Hepatocyte (in vitro differentiated cells): ENCODE results near the gene MEF2D.

ENCODE experiments used
- CTCF ChIP-seq: fragments of 200-600 bp; sonication (generic); IDR thresholded peaks from 2 replicates; pipeline ENCODE4 v1.5.1; 2016; ENCODE audit warnings: antibody characterized with exemption, mild to moderate bottlenecking; ENCODE audit not compliant: poor library complexity
- EZH2 ChIP-seq: fragments of 200-600 bp; sonication (generic); IDR thresholded peaks from 2 replicates; pipeline ENCODE4 v1.6.1; 2016; ENCODE audit warnings: antibody characterized with exemption, mild to moderate bottlenecking, borderline replicate concordance
- EZH2phosphoT487 ChIP-seq: fragments of 200-600 bp; sonication (generic); IDR thresholded peaks from one replicate; pipeline ENCODE4 v1.6.1; 2018; ENCODE audit warnings: antibody characterized with exemption, mild to moderate bottlenecking, low read depth, moderate library complexity; ENCODE audit not compliant: unreplicated experiment, severe bottlenecking

DNA sequence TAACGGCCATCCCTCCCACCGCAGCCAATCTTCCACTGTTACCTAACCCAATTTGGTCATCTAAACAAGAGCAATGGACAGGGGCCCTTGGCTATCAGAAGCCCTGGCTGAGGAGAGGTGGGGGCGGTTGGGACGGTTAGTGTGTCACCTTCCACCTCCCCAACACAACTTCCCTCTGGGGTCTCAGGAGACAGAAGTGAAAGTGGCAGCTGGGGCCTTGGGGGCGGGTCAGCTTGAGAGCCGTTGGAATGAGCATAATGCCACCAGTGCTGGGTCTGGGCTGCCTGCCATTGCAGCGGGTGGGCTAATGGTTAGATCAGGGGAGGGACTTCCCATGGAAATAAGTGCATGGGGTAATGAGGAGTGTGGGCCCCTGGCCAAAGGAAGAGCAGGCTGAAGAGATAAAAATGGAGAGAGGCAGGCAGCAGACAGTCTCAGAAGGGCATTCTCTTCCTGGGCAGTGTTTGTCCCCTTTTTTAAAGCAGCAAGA lies 7.9 kb downstream of the MEF2D start:
- TF ChIP-seq CTCF (no peak), EZH2 (no peak), EZH2phosphoT487 (no peak)
